ENCODE measurements around the gene C22orf31.

The C22orf31 gene

GRCh38 chr22:29069463-29069862 is 7.8 kb upstream of the C22orf31 start (continued):
- no peak for TF ChIP-seq ZNF394 (tag by site-specific recombination; IDR thresholded peaks at IDR 0.05; ENCODE audit: borderline replicate concordance)
- no peak for TF ChIP-seq GFI1B (tag by site-specific recombination; IDR thresholded peaks at IDR 0.05)
- no peak for TF ChIP-seq ZNF19 (tag by site-specific recombination; IDR thresholded peaks at IDR 0.05; ENCODE audit: low read depth)
- no peak for TF ChIP-seq ZNF776 (tag by site-specific recombination; IDR thresholded peaks at IDR 0.05; ENCODE audit: borderline replicate concordance)
- TF ChIP-seq ZNF202 (tag by site-specific recombination; IDR thresholded peaks at IDR 0.05; ENCODE audit: borderline replicate concordance), result no peak
- TF ChIP-seq ZNF76 (tag by site-specific recombination; IDR thresholded peaks at IDR 0.05; ENCODE audit: borderline replicate concordance, low read depth), result no peak
- no peak for TF ChIP-seq ZNF366 (tag by site-specific recombination; conservative IDR thresholded peaks at IDR 0.05)
- TF ChIP-seq HOXC10 (CRISPR knock-in tag; IDR thresholded peaks at IDR 0.05), result no peak
- no peak for TF ChIP-seq ZNF585B (tag by site-specific recombination; IDR thresholded peaks at IDR 0.05)
- TF ChIP-seq MZF1 (tag by site-specific recombination; IDR thresholded peaks at IDR 0.05; ENCODE audit: borderline replicate concordance), result no peak
- TF ChIP-seq ZNF600 (tag by site-specific recombination; IDR thresholded peaks at IDR 0.05), result no peak
- no peak for TF ChIP-seq MYNN (tag by site-specific recombination; IDR thresholded peaks at IDR 0.05; ENCODE audit: borderline replicate concordance)
- no peak for TF ChIP-seq ZSCAN4 (tag by site-specific recombination; IDR thresholded peaks at IDR 0.05)

DNA sequence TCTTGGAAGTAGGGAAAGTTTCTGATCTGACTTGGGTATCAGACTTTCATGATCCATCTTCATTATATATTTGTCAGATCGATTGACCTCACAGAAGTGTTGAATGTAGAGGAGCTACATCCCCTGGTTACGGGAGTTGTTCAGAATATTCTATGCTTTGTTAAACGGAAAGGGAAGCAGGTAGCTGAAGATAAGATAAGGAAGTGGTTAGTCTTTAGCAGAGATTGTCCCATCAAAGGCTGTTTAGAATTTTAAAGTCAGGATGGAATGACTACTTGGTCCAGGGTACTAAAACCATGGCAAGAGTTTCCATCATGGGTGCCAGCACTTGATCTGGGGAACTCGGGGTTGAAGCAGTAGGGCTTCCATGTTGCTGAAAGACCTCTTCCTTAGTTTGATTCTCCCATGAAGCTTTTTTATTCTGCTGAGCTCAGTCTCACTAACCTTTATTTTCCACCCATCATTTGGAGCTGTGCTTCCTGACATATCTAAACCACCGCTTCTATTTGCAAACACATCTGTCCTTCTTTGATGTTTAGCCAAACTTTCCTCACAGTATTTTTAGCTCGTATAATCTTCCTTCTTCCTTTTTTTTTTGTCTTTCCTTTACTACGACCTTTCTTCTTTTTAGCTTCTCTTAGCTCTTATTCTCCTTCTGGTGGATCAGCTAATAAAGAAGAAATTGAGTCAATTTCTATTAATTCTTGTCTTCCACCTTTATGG is 4.0 kb upstream of the C22orf31 start:
- H3K9me3 ChIP-seq (ENCODE audit: control insufficient read depth, insufficient read depth, low read depth, low read length), result no peaks in the 10 kb centered on the region

GRCh38 chr22:29062286-29062821 is 723 bp upstream of the C22orf31 start:
- POLR2A ChIA-PET, result no interaction called here
- CTCF ChIA-PET, result interaction anchor here (0.8 to 1.4 kb wide), 2 partner anchors 14 to 207 kb away, joined by 3 to 5 read pairs; no protein-coding TSS in a partner anchor
- no peak overlapping the region for H3K4me3 ChIP-seq (ENCODE audit: low read depth, low read length)
- no peaks in the 10 kb centered on the region for H3K9me3 ChIP-seq (ENCODE audit: control insufficient read depth, insufficient read depth, low read depth, low read length)
- no peaks in the 10 kb centered on the region for H3K36me3 ChIP-seq (ENCODE audit: control insufficient read depth in 2 of 2, insufficient read depth in 1 of 2, low read length in 2 of 2)
- H3K27ac ChIP-seq (ENCODE audit: extremely low read depth, low read depth, low read length), result no peak overlapping the region
- no peaks in the 10 kb centered on the region; the same call in 1 of the 2 replicates for H3K4me1 ChIP-seq (ENCODE audit: control insufficient read depth, insufficient read depth, low read length)
- TF ChIP-seq ZNF654 (tag by site-specific recombination; IDR thresholded peaks at IDR 0.05; ENCODE audit: low read depth) (no peak), ZBTB8A (tag by site-specific recombination; IDR thresholded peaks at IDR 0.05) (no peak), EGR2 (tag by site-specific recombination; IDR thresholded peaks at IDR 0.05; ENCODE audit: low read depth) (no peak), ZNF571 (tag by site-specific recombination; IDR thresholded peaks at IDR 0.05) (no peak), ZNF133 (tag by site-specific recombination; IDR thresholded peaks at IDR 0.05) (no peak), ZNF350 (tag by site-specific recombination; IDR thresholded peaks at IDR 0.05) (no peak), ZNF341 (tag by site-specific recombination; IDR thresholded peaks at IDR 0.05; ENCODE audit: low read depth) (peak; percentile 22; the same call in 1 of the 2 replicates), ZBTB44 (tag by site-specific recombination; IDR thresholded peaks at IDR 0.05) (no peak), ZBTB17 (tag by site-specific recombination; IDR thresholded peaks at IDR 0.05) (0 out of 2 replicates have a peak, but pooled peaks have one; percentile 1), ZNF555 (tag by site-specific recombination; conservative IDR thresholded peaks at IDR 0.05) (no peak), PRDM6 (tag by site-specific recombination; IDR thresholded peaks at IDR 0.05) (no peak)
- TF ChIP-seq, protein P1, sequence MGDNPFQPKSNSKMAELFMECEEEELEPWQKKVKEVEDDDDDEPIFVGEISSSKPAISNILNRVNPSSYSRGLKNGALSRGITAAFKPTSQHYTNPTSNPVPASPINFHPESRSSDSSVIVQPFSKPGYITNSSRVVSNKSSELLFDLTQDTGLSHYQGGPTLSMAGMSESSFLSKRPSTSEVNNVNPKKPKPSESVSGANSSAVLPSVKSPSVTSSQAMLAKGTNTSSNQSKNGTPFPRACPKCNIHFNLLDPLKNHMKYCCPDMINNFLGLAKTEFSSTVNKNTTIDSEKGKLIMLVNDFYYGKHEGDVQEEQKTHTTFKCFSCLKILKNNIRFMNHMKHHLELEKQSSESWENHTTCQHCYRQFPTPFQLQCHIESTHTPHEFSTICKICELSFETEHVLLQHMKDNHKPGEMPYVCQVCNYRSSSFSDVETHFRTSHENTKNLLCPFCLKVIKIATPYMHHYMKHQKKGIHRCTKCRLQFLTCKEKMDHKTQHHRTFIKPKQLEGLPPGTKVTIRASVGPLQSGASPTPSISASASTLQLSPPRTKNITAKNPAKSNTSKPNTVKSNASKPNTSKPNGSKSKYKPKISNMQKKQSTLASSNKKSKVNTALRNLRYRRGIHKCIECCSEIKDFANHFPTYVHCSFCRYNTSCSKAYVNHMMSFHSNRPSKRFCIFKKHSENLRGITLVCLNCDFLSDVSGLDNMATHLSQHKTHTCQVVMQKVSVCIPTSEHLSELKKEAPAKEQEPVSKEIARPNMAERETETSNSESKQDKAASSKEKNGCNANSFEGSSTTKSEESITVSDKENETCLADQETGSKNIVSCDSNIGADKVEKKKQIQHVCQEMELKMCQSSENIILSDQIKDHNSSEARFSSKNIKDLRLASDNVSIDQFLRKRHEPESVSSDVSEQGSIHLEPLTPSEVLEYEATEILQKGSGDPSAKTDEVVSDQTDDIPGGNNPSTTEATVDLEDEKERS (tag by site-specific recombination; IDR thresholded peaks at IDR 0.05), result no peak

More for the DNA sequence above, 4.0 kb upstream of the C22orf31 start:
- ChIA-PET CTCF (interaction anchor here (0.5 to 1.3 kb wide), 5 partner anchors 25 to 316 kb away, joined by 3 to 5 read pairs (median 4); no protein-coding TSS in a partner anchor), POLR2A (no interaction called here)
- no peak overlapping the region for H3K27ac ChIP-seq (ENCODE audit: extremely low read depth, low read depth, low read length)
- H3K4me3 ChIP-seq (ENCODE audit: low read depth, low read length), result no peak overlapping the region
- no peaks in the 10 kb centered on the region; the same call in 1 of the 2 replicates for H3K4me1 ChIP-seq (ENCODE audit: control insufficient read depth, insufficient read depth, low read length)
- no peaks in the 10 kb centered on the region for H3K36me3 ChIP-seq (ENCODE audit: control insufficient read depth in 2 of 2, insufficient read depth in 1 of 2, low read length in 2 of 2)
- no peak for TF ChIP-seq ZNF549 (tag by site-specific recombination; IDR thresholded peaks at IDR 0.05)
- TF ChIP-seq ZNF133 (tag by site-specific recombination; IDR thresholded peaks at IDR 0.05), result peak; percentile 92
